MV-4-11 (cell line): ENCODE data around the gene TTLL6.
A peak's percentile ranks its signal among the peaks of the same experiment; 100 is the strongest.
"Not testable (repeated sequence)": the region's sequence is repeated elsewhere in the genome, so short reads cannot be mapped to it uniquely, and the experiment has no call there.

Experiments used
- DNase-seq: peaks from one replicate; lab custom pipeline; 2025; lab: John Stamatoyannopoulos, UW

The TTLL6 gene

DNA sequence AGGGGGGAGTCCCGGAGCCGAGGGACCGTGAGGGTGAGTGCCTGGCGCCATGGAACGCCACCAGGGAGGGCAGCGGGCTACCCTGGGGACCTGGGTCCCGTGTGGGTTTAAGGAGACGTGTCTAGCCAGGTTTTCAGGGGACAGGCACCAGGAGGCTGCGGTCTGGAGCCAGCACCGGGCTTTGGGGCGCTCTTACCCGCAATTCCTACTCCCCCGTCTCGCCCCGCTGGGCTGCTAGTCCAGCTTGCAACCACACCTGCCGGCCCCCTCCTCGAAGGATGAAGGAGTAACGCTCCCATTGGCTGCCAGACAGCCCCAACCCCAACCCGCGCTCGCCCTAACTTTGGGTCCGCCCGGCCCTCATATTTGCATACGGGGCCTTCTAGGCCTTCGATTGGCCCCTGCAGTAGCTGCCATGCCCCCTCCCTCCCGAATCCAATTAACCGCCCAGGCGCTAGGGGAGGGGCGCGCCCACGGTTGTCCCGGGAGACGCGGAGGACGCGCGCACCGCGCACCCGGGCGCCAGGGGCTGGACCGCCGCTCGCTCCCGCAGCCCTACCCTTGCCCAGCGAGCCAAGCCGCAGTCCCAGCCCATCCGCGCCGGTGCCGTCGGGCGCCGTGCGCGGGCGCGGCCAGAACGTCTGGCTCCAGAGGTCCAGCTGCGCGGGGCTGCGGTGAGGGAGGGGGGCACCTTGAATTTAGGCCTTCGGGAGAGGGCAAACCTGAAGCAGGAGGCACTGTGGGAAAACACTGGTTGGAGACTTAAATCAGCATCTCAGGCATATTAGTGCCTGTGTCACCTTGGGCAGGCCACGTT, at the start of gene TTLL6:
Gene TTLL6, minus strand, starts transcription at position 456 of the 817 bp plus-strand sequence. Its CDS starts 157 bp downstream, at position 299.
- DNase-seq = peak; percentile 77

DNA sequence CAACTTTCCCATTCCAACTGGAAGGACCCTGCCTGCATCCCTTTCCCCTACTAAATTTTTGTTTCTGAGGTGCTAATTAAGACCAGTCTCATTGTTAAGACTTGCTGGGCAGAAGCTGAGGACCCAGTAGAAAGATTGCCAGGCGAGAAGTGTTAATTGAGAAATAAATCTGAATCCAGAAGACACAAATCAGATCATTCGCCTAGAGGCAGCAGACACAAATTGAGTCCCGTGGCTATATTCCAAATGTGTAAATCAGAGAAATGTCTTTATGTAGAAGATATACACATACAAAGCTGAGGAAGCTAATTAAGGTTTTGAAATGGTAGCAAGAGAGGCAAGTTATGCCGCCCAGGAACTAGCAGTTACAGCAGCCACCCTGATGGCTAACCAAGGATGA, 43.4 kb upstream of the TTLL6 start:
- no peak for DNase-seq

GRCh38 chr17:48860034-48860433, 43.0 kb upstream of the TTLL6 start:
- no peak for DNase-seq

DNA sequence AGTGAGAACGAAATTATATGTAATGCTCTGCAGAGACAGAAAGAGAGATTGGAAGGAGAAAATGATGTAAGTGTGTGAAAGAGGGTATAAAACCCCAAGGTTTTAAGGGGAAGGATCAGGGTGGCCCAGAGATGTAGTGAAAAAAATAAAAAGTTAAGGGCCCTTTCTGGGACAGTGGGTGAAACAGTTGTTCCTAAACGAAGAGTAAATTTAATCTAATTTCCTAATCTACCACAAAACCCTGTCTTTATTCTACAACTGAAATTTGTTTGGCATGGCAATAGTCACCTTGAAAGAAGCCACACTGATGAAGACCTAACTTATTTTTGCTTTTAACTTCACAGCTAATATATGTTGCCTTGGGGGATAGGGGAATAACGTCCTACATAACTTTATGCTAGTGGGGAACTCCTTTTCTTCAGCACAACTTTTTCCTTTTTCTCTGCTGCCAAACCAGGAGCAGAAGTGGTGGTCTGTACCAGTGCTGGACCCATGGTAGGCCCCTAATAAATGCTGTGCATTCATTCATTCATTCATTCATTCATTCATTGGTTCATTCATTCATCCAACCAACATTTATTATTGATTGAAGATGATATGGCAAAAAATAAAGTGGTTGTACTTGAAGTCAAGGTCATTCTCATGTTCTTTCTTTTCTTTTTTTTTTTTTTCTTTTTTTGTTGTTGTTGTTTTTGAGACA, 39.2 kb upstream of the TTLL6 start:
- no peak for DNase-seq

GRCh38 chr17:48854774-48855476, 37.9 kb upstream of the TTLL6 start:
- no peak for DNase-seq

DNA sequence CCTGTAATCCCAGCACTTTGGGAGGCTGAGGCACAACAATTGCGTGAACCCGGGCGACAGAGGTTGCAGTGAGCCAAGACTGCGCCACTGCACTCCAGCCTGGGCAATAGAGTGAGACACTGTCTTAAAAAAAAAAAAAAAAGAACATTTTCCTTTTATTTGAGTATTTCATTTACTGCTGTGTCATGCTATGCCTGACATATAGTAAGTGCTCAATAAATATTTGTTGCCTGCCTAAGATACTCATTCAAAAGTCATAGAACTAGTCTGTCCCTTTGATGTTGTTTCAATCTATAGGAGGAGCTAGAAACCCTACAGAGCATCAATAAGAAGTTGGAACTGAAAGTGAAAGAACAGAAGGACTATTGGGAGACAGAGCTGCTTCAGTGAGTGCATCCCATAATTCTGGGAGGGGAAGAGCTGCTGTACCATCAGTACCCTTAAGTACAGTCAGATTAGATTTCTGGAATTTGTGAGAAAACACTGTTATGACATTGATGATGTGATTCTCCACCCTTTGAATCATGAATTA, 33.8 kb upstream of the TTLL6 start:
- DNase-seq = peak; percentile 39

DNA sequence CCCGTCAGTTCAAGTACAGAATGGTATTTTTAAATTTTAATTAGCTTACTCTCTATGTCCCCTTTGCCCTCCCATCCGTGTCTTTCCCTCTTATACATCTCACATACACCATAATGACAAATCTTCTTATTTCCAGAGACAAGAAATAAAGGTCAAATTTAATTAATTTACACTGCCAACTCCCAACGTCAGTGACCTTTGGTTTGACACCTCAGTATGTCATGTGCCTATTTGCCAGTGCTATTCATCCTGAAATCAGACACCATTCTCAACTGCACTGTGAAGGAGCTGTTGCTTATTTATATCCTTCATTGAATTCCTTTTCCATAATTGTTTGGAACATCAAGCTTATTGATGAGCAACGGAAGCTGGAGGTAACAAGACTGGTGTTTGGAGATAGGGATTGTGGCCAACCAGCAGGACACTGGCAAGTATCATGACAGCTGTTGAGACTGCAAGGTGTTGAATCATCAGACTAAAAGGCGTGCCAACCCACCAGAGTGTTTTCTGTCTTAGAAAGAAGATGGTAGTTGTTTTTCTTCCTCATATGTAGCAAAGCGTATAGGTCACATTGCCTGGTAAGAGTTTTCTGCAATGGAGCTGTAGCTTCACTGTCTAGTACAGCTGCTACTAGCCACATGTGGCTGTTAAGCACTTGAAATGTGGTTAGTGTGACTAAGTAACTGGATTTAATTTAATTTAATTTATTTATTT, 26.3 kb upstream of the TTLL6 start:
- DNase-seq = peak; percentile 93

GRCh38 chr17:48842746-48843145, 25.7 kb upstream of the TTLL6 start:
- no peak for DNase-seq

DNA sequence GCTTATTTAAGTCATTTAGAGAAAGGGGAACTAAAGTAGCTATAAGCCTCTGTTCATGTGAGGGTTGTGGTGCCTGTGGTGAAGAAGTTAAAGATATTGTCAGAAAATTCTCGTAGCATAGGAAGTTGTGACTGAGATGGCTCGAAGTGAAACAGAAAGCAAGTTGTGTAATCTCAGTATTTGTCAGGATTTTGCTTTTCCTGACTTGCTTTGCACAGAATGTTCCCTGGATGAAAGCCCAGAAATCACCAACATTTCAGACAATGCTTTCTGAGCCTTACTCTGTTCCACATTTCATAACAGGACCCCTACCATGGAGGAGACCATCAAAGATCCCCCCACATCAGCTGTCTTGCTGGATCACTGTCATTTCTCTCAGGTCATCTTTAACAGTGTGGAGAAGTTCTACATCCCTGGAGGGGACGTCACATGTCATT, 24.4 kb upstream of the TTLL6 start:
- DNase-seq = peak; percentile 95

- DNase-seq = no peak
These were observed 23.4 kb upstream of the TTLL6 start for GRCh38 chr17:48840441-48840840.

GRCh38 chr17:48837458-48837857, 20.4 kb upstream of the TTLL6 start:
- peak; percentile 95 for DNase-seq

- DNase-seq = no peak
These were observed 18.9 kb upstream of the TTLL6 start for GRCh38 chr17:48835971-48836370.

DNA sequence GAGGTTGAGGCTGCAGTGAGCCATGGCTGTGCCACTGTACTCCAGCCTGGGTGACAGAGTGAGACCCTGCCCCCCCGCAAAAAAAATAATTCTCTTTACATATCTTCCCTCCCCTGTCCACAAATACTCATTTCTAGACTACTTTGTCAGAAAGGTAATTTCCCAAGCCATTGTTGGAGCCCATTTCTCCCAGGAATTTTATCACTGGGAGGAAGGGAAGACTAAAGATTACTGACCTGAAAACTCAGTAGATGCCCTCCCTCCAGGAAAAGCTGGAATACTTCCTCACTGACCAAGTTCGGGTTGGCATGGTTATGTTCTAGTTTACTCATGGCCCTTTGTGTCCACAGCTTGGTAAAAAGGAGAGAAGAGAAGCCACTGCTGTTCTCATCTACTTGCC, 17.9 kb upstream of the TTLL6 start:
- no peak for DNase-seq

- no peak for DNase-seq
These were observed 14.5 kb upstream of the TTLL6 start for GRCh38 chr17:48831549-48831883.

GRCh38 chr17:48830840-48831548, 14.0 kb upstream of the TTLL6 start, which contains the start of gene CALCOCO2:
Gene CALCOCO2 (plus strand): TSS chr17:48831035. CDS start chr17:48841708, 10,673 bp downstream.
- DNase-seq = peak; percentile 94

- DNase-seq = peak; percentile 24
These were observed 8.7 kb upstream of the TTLL6 start for GRCh38 chr17:48825446-48826381.

GRCh38 chr17:48820936-48821335, 3.9 kb upstream of the TTLL6 start:
- DNase-seq = not testable (repeated sequence)

DNA sequence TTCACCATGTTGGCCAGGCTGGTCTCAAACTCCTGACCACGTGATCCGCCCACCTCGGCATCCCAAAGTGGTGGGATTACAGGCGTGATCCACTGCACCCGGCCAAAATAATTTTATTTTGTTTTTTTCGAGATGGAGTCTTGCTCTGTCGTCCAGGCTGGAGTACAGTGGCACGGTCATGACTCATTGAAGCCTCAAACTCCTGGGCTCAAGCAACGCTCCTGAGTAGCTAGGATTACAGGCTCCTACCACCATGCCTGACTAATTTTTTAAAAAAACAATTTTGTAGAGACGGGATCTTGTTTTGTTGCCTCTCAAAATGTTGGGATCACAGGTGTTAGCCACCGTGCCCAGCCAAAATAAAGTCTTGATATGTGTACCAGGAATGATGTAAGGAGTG, 2.4 kb upstream of the TTLL6 start:
- no peak for DNase-seq

GRCh38 chr17:48818361-48818841, 1.4 kb upstream of the TTLL6 start:
- DNase-seq = no peak

- no peak for DNase-seq
These were observed 623 bp downstream of the TTLL6 start for GRCh38 chr17:48816438-48816773.
